Measurements from ENCODE around the gene UBE2C. TPM values are rescaled to one million over a fixed set of nuclear protein-coding genes. Genes with fewer than 3 reads are reported as not detected.

The UBE2C gene
- total RNA-seq, 2 experiments from 2014 or later: 0.52 to 0.64 TPM

- Mint-ChIP-seq H3K27ac (no peak overlapping the region), H3K27me3 (no peaks in the 10 kb centered on the region), H3K4me3 (no peak overlapping the region), H3K4me1 (ENCODE audit: low read depth) (peaks cover 41% of the 10 kb centered on the region), H3K9me3 (no peaks in the 10 kb centered on the region), H3K36me3 (ENCODE audit: low read depth) (peaks cover 17% of the 10 kb centered on the region)
- no peak for TF ChIP-seq CTCF (IDR thresholded peaks at IDR 0.05)
- ChIA-PET POLR2A (interaction anchor here (0.7 kb wide), 1 partner anchor 98 kb away, joined by 7 read pairs; no protein-coding TSS in a partner anchor), CTCF (no interaction called here)
- no peak overlapping the region for H3K27ac ChIP-seq (ENCODE audit: low read depth in 1 of 2, low read length in 2 of 2)
- ATAC-seq (ENCODE audit: poor library complexity): no peak
- H3K9me3 ChIP-seq (ENCODE audit: control insufficient read depth in 1 of 2, insufficient read depth in 1 of 2, low read length in 2 of 2): no peaks in the 10 kb centered on the region
- H3K4me1 ChIP-seq (ENCODE audit: insufficient read depth, low read length): peaks cover 33% of the 10 kb centered on the region
- DNase-seq: no peak
- peaks cover 3% of the 10 kb centered on the region for H3K36me3 ChIP-seq (ENCODE audit: insufficient read depth, low read length)
- H3K4me3 ChIP-seq (ENCODE audit: low read length): no peak overlapping the region
- H3K27me3 ChIP-seq (ENCODE audit: control insufficient read depth in 1 of 2, insufficient read depth in 2 of 2, low read length in 2 of 2): no peaks in the 10 kb centered on the region
- intact Hi-C loops (cut with DNase I, micrococcal nuclease): loop anchor here (2.0 to 5.0 kb wide), 5 partner anchors 32 to 488 kb away; partner anchors contain the start of genes CTSA (in 1 of the 2), NEURL2 (in 1 of the 2) and UBE2C (in 1 of the 2)
Measured at GRCh38 chr20:45859916-45860315, 47.5 kb downstream of the UBE2C start.

DNA sequence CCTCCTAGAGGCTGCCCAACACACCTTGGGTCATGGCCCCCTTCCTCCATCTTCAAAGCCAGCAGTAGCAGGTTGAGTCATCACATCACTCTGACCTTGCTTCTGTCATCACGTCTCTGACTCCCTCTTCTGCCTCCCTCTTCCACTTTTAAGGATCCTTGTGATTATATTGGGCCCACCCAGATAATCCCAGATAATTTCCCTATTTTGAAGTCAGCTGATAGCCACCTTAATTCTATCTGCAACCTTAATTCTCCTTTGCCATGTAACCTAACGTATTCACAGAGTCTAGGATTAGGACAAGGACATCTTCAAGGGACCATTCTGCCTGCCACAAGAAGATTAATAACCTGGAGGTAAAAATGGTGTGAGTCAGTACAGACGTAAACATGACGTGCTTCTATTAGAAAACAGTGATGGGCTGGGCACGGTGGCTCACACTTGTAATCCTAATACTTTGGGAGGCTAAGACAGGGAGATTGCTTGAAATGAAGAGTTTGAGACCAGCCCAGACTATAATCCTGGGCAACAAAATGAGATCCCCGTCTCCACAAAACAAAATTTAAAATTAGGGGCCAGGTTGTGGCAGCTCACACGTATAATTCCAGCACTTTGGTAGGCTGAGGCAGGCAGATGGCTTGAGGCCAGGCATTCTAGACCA, 48.2 kb downstream of the UBE2C start:
- Histone ChIP-seq H3K27ac (ENCODE audit: low read depth in 1 of 2, low read length in 2 of 2) (no peak overlapping the region), H3K4me1 (ENCODE audit: insufficient read depth, low read length) (peaks cover 26% of the 10 kb centered on the region), H3K9me3 (ENCODE audit: control insufficient read depth in 1 of 2, insufficient read depth in 1 of 2, low read length in 2 of 2) (no peaks in the 10 kb centered on the region), H3K36me3 (ENCODE audit: insufficient read depth, low read length) (peaks cover 2% of the 10 kb centered on the region), H3K4me3 (ENCODE audit: low read length) (no peak overlapping the region), H3K27me3 (ENCODE audit: control insufficient read depth in 1 of 2, insufficient read depth in 2 of 2, low read length in 2 of 2) (no peaks in the 10 kb centered on the region)
- Mint-ChIP-seq H3K27ac (no peak overlapping the region), H3K27me3 (no peaks in the 10 kb centered on the region), H3K9me3 (no peaks in the 10 kb centered on the region), H3K4me3 (peak overlapping the region; percentile 52), H3K4me1 (ENCODE audit: low read depth) (peaks cover 36% of the 10 kb centered on the region), H3K36me3 (ENCODE audit: low read depth) (peaks cover 14% of the 10 kb centered on the region)
- no peak for ATAC-seq (ENCODE audit: poor library complexity)
- intact Hi-C loops (cut with DNase I, micrococcal nuclease): no loop called here
- TF ChIP-seq CTCF (IDR thresholded peaks at IDR 0.05): no peak
- CTCF ChIA-PET: interaction anchor here (0.7 kb wide), 1 partner anchor 54 kb away, joined by 3 read pairs; no protein-coding TSS in a partner anchor
- no peak for DNase-seq
- POLR2A ChIA-PET: interaction anchor here (0.7 kb wide), 1 partner anchor 97 kb away, joined by 7 read pairs; no protein-coding TSS in a partner anchor

DNA sequence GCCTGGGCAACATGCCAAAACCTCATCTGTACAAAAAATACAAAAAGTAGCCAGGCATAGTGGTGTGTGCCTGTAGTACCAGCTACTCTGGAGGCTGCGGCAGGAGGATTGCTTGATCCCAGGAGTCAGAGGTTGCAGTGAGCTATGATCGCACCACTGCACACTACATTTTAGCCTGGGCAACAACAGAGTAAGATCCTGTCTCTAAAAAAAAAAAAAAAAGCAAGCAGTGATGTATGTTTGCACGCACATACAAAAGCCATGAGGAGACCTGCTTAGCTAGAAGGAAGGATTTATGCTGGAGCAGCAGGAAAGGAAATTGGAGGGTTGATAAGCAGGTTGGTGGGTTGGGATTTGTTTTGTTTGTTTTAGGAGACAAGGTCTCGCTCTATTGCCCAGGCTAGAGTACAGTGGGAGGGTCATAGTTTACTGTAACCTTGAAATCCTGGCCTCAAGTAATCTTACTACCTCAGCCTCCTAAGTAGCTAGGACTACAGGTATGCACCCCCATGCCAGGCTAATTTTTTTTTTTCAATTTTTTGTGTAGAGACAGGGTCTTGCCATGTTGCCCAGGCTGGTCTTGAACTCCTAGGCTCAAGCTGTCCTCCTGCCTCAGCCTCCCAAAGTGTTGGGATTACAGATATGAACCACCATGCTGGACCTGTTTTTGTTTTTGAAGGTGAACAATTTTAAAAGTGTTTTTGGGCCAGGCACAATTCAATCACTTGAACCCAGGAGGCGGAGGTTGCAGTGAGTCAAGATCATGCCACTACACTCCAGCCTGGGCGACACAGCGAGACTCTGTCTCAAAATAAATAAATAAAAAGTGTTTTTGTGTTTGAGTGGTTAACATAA, 49.0 kb downstream of the UBE2C start:
- Mint-ChIP-seq H3K4me3 (no peak overlapping the region), H3K27me3 (no peaks in the 10 kb centered on the region), H3K36me3 (ENCODE audit: low read depth) (peaks cover 13% of the 10 kb centered on the region), H3K9me3 (no peaks in the 10 kb centered on the region), H3K27ac (no peak overlapping the region), H3K4me1 (ENCODE audit: low read depth) (peaks cover 28% of the 10 kb centered on the region)
- intact Hi-C loops (cut with DNase I, micrococcal nuclease): no loop called here
- POLR2A ChIA-PET: no interaction called here
- CTCF ChIA-PET: interaction anchor here (0.7 kb wide), 1 partner anchor 55 kb away, joined by 3 read pairs; no protein-coding TSS in a partner anchor
- Histone ChIP-seq H3K4me1 (ENCODE audit: insufficient read depth, low read length) (peaks cover 18% of the 10 kb centered on the region), H3K4me3 (ENCODE audit: low read length) (no peak overlapping the region), H3K27ac (ENCODE audit: low read depth in 1 of 2, low read length in 2 of 2) (no peak overlapping the region), H3K36me3 (ENCODE audit: insufficient read depth, low read length) (peaks cover 2% of the 10 kb centered on the region), H3K9me3 (ENCODE audit: control insufficient read depth in 1 of 2, insufficient read depth in 1 of 2, low read length in 2 of 2) (no peaks in the 10 kb centered on the region), H3K27me3 (ENCODE audit: control insufficient read depth in 1 of 2, insufficient read depth in 2 of 2, low read length in 2 of 2) (no peaks in the 10 kb centered on the region)
- no peak for TF ChIP-seq CTCF (IDR thresholded peaks at IDR 0.05)
- ATAC-seq (ENCODE audit: poor library complexity) (no peak), DNase-seq (no peak)
